Kidney capillary endothelial cell (primary cell): ENCODE data around the gene MED15.
A peak's percentile ranks its signal among the peaks of the same experiment; 100 is the strongest.
"Not testable (repeated sequence)": the region's sequence is repeated elsewhere in the genome, so short reads cannot be mapped to it uniquely, and the experiment has no call there.

Experiments
- DNase-seq: peaks from one replicate; pipeline ENCODE4 v3.0.0-alpha.2; 2018; ENCODE audit warnings: low spot score

Gene MED15

GRCh38 chr22:20604092-20604747, 96.8 kb downstream of the MED15 start:
- no peak for DNase-seq

- DNase-seq, result no peak
Measured at GRCh38 chr22:20604776-20605221, 97.4 kb downstream of the MED15 start.

- DNase-seq, result no peak
Measured at GRCh38 chr22:20605328-20605727, 97.9 kb downstream of the MED15 start.

- peak; percentile 22 for DNase-seq
Measured at GRCh38 chr22:20606041-20606783, 98.8 kb downstream of the MED15 start.

- DNase-seq, result no peak
Measured at GRCh38 chr22:20606784-20607128, 99.3 kb downstream of the MED15 start.

- DNase-seq, result no peak
Measured at GRCh38 chr22:20607157-20607907, 99.9 kb downstream of the MED15 start.

- DNase-seq, result no peak
Measured at GRCh38 chr22:20610243-20610686, 102.9 kb downstream of the MED15 start.

GRCh38 chr22:20610757-20611156, 103.3 kb downstream of the MED15 start:
- no peak for DNase-seq

GRCh38 chr22:20611418-20611817, 104.0 kb downstream of the MED15 start:
- no peak for DNase-seq

- no peak for DNase-seq
Measured at GRCh38 chr22:20613301-20613700, 105.9 kb downstream of the MED15 start.

GRCh38 chr22:20615021-20615420, 107.6 kb downstream of the MED15 start:
- no peak for DNase-seq

- no peak for DNase-seq
Measured at GRCh38 chr22:20615533-20616450, 108.4 kb downstream of the MED15 start.

- DNase-seq, result no peak
Measured at GRCh38 chr22:20616451-20617043, 109.1 kb downstream of the MED15 start.

- DNase-seq, result no peak
Measured at GRCh38 chr22:20618488-20618887, 111.1 kb downstream of the MED15 start.

- no peak for DNase-seq
Measured at GRCh38 chr22:20619045-20619892, 111.9 kb downstream of the MED15 start.

- not testable (repeated sequence) for DNase-seq
Measured at GRCh38 chr22:20619893-20620194, 112.4 kb downstream of the MED15 start.

GRCh38 chr22:20621162-20621561, 113.8 kb downstream of the MED15 start:
- no peak for DNase-seq

GRCh38 chr22:20622650-20623339, 115.4 kb downstream of the MED15 start:
- DNase-seq, result no peak

GRCh38 chr22:20624161-20624616, 116.8 kb downstream of the MED15 start:
- no peak for DNase-seq

GRCh38 chr22:20625270-20625669, 117.9 kb downstream of the MED15 start:
- no peak for DNase-seq
